Right lobe of liver (tissue), 6 donors: Measurements from ENCODE around the gene HTR2C. TPM values are rescaled to one million over a fixed set of nuclear protein-coding genes. Genes with fewer than 3 reads are reported as not detected.

ENCODE experiments used
- ATAC-seq, 4 donors: fragments of 200-7000 bp; cut with Tn5 transposase; one replicate each; pipeline ENCODE4 v1.9.1; 2020; ENCODE audit warnings: mild to moderate bottlenecking in 4 of 4, moderate library complexity in 4 of 4
- DNase-seq, 3 donors: peaks; one replicate each; pipeline ENCODE4 v3.0.0-alpha.2; 2020
- H3K27ac ChIP-seq, 3 donors: fragments of 200-600 bp; one replicate each; pipeline ENCODE4 v1.8.0; 2022
- H3K27me3 ChIP-seq, 2 donors: fragments of 200-600 bp; one replicate each; pipeline ENCODE4 v1.8.0; 2022
- H3K36me3 ChIP-seq, 4 donors: fragments of 200-600 bp; sonication (generic) in 1 of 4; one replicate each; pipeline versions ENCODE4 v1.5.1 to v1.8.0; 2017 to 2022; ENCODE audit warnings: control low read depth in 1 of 4
- H3K4me1 ChIP-seq, 4 donors: fragments of 200-600 bp; sonication (generic) in 1 of 4; one replicate each; pipeline versions ENCODE4 v1.5.1 to v1.8.0; 2017 to 2022; ENCODE audit warnings: control low read depth in 1 of 4
- H3K4me3 ChIP-seq, 3 donors: fragments of 200-600 bp; one replicate each; pipeline ENCODE4 v1.8.0; 2022
- H3K9me3 ChIP-seq, 4 donors: fragments of 200-600 bp; sonication (generic) in 1 of 4; one replicate each; pipeline versions ENCODE4 v1.5.1 to v1.8.0; 2017 to 2022; ENCODE audit warnings: control low read depth in 1 of 4
- CTCF ChIP-seq, 4 donors: fragments of 200-600 bp in 3 of 4; fragments of 450-650 bp in 1 of 4; IDR thresholded peaks; one replicate each; pipeline versions ENCODE4 v1.5.1 to v1.8.0; 2016 to 2022; ENCODE audit warnings: antibody characterized with exemption in 4 of 4, mild to moderate bottlenecking in 2 of 4
- POLR2A ChIP-seq: fragments of 450-650 bp; IDR thresholded peaks from one replicate; pipeline ENCODE4 v1.6.1; 2017; ENCODE audit warnings: antibody characterized with exemption, mild to moderate bottlenecking
- WGBS: methylation state at CpG from one replicate; pipeline ENCODE4 v1.1.6; 2018; ENCODE audit warnings: low coverage, low lambda C conversion rate; ENCODE audit not compliant: insufficient coverage; ENCODE audit errors: missing lambda C conversion rate; 5-methylcytosine and 5-hydroxymethylcytosine counted together
- intact Hi-C, 2 donors: fragments of 100-400 bp; cut with DNase I; formaldehyde crosslinking; loops; one replicate each; pipeline versions ENCODE4 v1.11.2 to v1.14.1; 2022
- total RNA-seq, 6 experiments: library from RNA; depleted of rRNA in 2 of 6; stranded (reverse); fragments of >200 nt in 2 of 6; fragmentation: NEBNext Ultra II Directional in 3 of 6; extraction: Animal tissue kit (Norgen Biotek cat#: 25700) in 3 of 6; gene quantifications; one replicate each; pipeline versions ENCODE4 v1.1.0 to v1.2.4, GENCODE V29; 2016 to 2023
- donor health status: DM: no; HTN: yes; CAD: no.
- donor health status: DM: no; HTN: no; CAD: no.
- donor health status: DM: no; HTN: no; CAD: no.
- donor health status: DM: no; HTN: yes; CAD: no.
- donor health status: DM: no; HTN: yes; CAD: no.

Gene HTR2C
- total RNA-seq, 6 experiments from 2014 or later = not detected

DNA sequence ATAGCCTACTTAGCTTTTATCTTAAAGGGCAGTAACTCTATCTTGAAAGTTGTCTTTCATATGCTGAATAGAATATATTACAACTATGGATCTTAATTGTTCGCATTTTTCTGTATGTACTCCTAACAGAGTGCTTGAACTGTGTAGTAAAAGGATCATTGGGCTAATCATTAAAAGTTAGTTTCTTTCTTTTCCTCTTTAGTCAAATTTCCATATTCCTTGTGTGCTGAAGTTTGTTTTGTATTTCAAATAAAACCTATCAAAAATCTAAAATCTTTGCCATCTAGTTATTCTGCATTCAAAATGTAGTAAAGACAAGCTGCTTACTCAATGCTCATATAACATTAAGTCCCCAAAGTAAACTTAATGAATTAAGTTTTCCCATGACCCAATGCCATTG, 182.7 kb downstream of the HTR2C start:
- no peak for ATAC-seq
- TF ChIP-seq CTCF (IDR thresholded peaks at IDR 0.05) (no peak), POLR2A (no peak)
- no peaks in the 10 kb centered on the region for H3K36me3 ChIP-seq
- H3K4me1 ChIP-seq = no peaks in the 10 kb centered on the region
- no peak overlapping the region for H3K4me3 ChIP-seq
- H3K27ac ChIP-seq = no peak overlapping the region
- H3K27me3 ChIP-seq = no peaks in the 10 kb centered on the region
- no peak for DNase-seq
- intact Hi-C loops = no loop called here
- H3K9me3 ChIP-seq = peaks cover 0 to 7% (median 0%) of the 10 kb centered on the region in 4 donors
- 38% methylated on average over 1 of the region's 1 CpG for WGBS

DNA sequence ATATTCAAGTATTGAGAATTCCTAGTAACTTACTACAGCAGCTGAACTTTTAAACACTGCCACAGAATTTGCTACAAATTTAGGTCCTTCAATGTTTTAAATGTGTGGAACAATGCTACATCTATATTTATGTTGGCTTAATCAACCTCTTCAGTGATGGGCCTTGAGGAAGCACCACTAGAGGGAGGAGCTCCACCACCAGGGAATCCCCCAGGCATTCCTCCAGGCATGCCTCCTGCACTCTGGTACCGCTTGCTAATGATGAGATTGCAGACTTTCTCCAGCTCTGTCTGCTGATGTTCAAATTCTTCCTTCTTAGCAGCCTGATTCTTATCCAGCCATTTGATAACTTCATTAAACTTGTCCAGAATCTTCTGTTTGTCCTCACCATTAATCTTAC, 190.8 kb downstream of the HTR2C start:
- TF ChIP-seq CTCF (IDR thresholded peaks at IDR 0.05) = no peak
- no peak for TF ChIP-seq POLR2A
- intact Hi-C loops = no loop called here
- WGBS = 67% methylated on average over 1 of the region's 1 CpG
- H3K27ac ChIP-seq = no peak overlapping the region
- no peak overlapping the region for H3K4me3 ChIP-seq
- H3K4me1 ChIP-seq = no peaks in the 10 kb centered on the region
- no peaks in the 10 kb centered on the region for H3K9me3 ChIP-seq
- DNase-seq (no peak), ATAC-seq (no peak)
- H3K36me3 ChIP-seq = no peaks in the 10 kb centered on the region
- H3K27me3 ChIP-seq = no peaks in the 10 kb centered on the region

- Histone ChIP-seq H3K4me1 (no peaks in the 10 kb centered on the region), H3K27me3 (no peaks in the 10 kb centered on the region), H3K27ac (no peak overlapping the region), H3K36me3 (no peaks in the 10 kb centered on the region), H3K9me3 (no peaks in the 10 kb centered on the region), H3K4me3 (no peak overlapping the region)
- intact Hi-C loops = no loop called here
- ATAC-seq = no peak
- no peak for DNase-seq
- WGBS = 10% methylated on average over 1 of the region's 1 CpG
- no peak for TF ChIP-seq POLR2A
- TF ChIP-seq CTCF (IDR thresholded peaks at IDR 0.05) = no peak
Observed at GRCh38 chrX:114782925-114783324, 199.0 kb downstream of the HTR2C start.

DNA sequence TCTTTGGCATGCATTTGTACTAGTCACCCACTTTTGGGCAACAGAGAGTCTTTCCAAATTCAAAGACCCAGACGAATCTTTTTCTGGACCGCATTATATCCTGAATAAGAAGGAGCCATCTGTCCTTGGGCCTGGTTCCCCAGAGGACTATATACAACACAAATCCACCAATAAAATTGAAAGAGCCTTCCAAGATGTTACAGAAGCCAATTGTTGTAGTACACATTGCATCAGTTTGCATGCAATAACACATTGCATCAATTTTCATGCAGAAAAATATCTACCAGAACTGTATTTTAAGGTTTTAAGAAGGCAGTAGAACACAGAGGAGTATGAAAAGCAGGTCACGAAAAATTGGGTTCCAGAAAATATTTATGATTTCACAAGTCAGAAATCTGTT, 203.2 kb downstream of the HTR2C start:
- intact Hi-C loops = no loop called here
- Histone ChIP-seq H3K9me3 (no peaks in the 10 kb centered on the region), H3K4me3 (no peak overlapping the region), H3K27ac (no peak overlapping the region), H3K36me3 (no peaks in the 10 kb centered on the region), H3K27me3 (no peaks in the 10 kb centered on the region), H3K4me1 (no peaks in the 10 kb centered on the region)
- WGBS = 68% methylated on average over 3 of the region's 3 CpGs
- no peak for DNase-seq
- ATAC-seq = no peak
- no peak for TF ChIP-seq POLR2A
- no peak for TF ChIP-seq CTCF (IDR thresholded peaks at IDR 0.05)

GRCh38 chrX:114797494-114797893, 213.6 kb downstream of the HTR2C start:
- Histone ChIP-seq H3K4me1 (no peaks in the 10 kb centered on the region), H3K4me3 (no peak overlapping the region), H3K27ac (no peak overlapping the region), H3K27me3 (no peaks in the 10 kb centered on the region), H3K36me3 (no peaks in the 10 kb centered on the region), H3K9me3 (no peaks in the 10 kb centered on the region)
- DNase-seq = no peak
- TF ChIP-seq POLR2A (no peak), CTCF (IDR thresholded peaks at IDR 0.05) (no peak)
- intact Hi-C loops = no loop called here
- 57% methylated on average over 1 of the region's 1 CpG for WGBS
- no peak for ATAC-seq
